Measurements from ENCODE around the gene SLC6A18. TPM values are rescaled to one million over a fixed set of nuclear protein-coding genes. Genes with fewer than 3 reads are reported as not detected.

The SLC6A18 gene
- total and polyA plus RNA-seq, 9 of the 15 experiments (the other 6 are each of a cell fraction or from before 2014, with no cell fraction given), result not detected

DNA sequence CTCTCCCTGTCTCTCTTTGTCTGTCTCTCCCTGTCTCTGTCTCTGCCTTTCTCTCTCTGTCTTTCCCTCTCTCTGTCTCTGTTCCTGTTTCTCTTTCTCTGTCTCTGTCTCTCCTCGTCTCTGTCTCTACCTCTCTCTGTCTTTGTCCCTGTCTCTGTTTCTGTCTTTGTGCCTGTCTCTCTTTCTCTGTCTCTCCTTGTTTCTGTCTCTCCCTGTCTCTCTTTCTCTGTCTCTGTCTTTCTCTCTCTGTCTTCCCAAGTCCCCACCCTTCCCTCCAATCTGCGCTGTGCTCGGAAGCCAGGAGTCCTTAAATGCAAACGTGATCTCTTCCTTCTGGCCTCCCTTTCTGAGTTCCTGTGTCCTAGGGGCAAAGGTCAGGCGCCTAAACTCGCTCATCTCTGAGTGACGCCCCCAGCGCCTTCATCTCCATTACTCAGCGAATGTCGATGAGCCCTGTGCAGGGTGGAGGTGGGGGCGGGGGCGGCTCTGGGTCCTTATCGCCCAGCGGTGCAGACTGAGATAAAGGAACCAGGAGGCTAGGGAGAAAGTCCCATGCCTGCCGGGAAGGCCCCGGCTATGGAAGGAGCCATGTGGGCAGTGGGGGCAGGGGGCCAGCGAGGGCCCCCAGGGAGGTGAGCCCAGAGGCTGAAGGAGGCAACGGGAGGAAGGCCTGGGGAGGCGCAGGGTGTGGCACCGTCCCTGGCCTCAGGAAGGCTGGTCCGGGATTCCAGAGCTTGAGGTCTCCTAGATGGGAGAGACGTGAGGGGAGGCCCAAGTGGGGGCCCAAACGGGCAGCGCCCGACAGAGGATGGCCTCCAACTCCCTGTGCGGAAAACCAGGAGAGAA is 25.3 kb upstream of the SLC6A18 start (continued):
- TF ChIP-seq USF2 (CRISPR knock-in tag; IDR thresholded peaks at IDR 0.05) (no peak), HNRNPL (IDR thresholded peaks at IDR 0.05; ENCODE audit: low read depth, low read length) (no peak), POLR2B (IDR thresholded peaks at IDR 0.05; ENCODE audit: low read depth, partially characterized antibody) (peak; percentile 49), ZNF586 (CRISPR knock-in tag; conservative IDR thresholded peaks at IDR 0.05) (no peak), SRSF1 (IDR thresholded peaks at IDR 0.05; ENCODE audit: low read depth, low read length) (no peak), NR2C1 (IDR thresholded peaks at IDR 0.05) (peak; percentile 97), NR2C1 (tag; IDR thresholded peaks at IDR 0.05) (peak; percentile 97), HDAC8 (tag; IDR thresholded peaks at IDR 0.05) (no peak), MAZ (CRISPR knock-in tag; conservative IDR thresholded peaks at IDR 0.05 in 1 of 2, IDR thresholded peaks at IDR 0.05 in 1 of 2) (peak; percentile 35 to 92; a peak in 3 of 4 replicates), ZBTB26 (CRISPR knock-in tag; IDR thresholded peaks at IDR 0.05) (peak; percentile 98), ATF2 (CRISPR knock-in tag; IDR thresholded peaks at IDR 0.05) (no peak), MCM7 (IDR thresholded peaks at IDR 0.05) (peak; percentile 86 to 89), DACH1 (IDR thresholded peaks at IDR 0.05; ENCODE audit: partially characterized antibody) (no peak), MBD1 (CRISPR knock-in tag; IDR thresholded peaks at IDR 0.05) (no peak), EP400 (IDR thresholded peaks at IDR 0.05) (peak; percentile 45)
- TF ChIP-seq, protein P1, sequence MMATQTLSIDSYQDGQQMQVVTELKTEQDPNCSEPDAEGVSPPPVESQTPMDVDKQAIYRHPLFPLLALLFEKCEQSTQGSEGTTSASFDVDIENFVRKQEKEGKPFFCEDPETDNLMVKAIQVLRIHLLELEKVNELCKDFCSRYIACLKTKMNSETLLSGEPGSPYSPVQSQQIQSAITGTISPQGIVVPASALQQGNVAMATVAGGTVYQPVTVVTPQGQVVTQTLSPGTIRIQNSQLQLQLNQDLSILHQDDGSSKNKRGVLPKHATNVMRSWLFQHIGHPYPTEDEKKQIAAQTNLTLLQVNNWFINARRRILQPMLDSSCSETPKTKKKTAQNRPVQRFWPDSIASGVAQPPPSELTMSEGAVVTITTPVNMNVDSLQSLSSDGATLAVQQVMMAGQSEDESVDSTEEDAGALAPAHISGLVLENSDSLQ (IDR thresholded peaks at IDR 0.05), result peak; percentile 94
- TF ChIP-seq, protein P2, sequence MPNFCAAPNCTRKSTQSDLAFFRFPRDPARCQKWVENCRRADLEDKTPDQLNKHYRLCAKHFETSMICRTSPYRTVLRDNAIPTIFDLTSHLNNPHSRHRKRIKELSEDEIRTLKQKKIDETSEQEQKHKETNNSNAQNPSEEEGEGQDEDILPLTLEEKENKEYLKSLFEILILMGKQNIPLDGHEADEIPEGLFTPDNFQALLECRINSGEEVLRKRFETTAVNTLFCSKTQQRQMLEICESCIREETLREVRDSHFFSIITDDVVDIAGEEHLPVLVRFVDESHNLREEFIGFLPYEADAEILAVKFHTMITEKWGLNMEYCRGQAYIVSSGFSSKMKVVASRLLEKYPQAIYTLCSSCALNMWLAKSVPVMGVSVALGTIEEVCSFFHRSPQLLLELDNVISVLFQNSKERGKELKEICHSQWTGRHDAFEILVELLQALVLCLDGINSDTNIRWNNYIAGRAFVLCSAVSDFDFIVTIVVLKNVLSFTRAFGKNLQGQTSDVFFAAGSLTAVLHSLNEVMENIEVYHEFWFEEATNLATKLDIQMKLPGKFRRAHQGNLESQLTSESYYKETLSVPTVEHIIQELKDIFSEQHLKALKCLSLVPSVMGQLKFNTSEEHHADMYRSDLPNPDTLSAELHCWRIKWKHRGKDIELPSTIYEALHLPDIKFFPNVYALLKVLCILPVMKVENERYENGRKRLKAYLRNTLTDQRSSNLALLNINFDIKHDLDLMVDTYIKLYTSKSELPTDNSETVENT (CRISPR knock-in tag; IDR thresholded peaks at IDR 0.05), result no peak

Measured in K562 (cell line).